K562 (cell line): ENCODE measurements around the gene ZMYND8. TPM values are rescaled to one million over a fixed set of nuclear protein-coding genes. Genes with fewer than 3 reads are reported as not detected.
"Not testable (repeated sequence)": the region's sequence is repeated elsewhere in the genome, so short reads cannot be mapped to it uniquely, and the experiment has no call there.

ENCODE experiments used
- ATAC-seq: fragments of 200-7000 bp; cut with Tn5 transposase; 3 replicates; pipeline ENCODE4 v1.9.1; 2020; ENCODE audit warnings: moderate library complexity
- BruUV-seq: library from RNA; stranded (reverse); fragments of 400-500 nt; replicated peaks from 2 replicates; lab custom pipeline; 2021; lab: Mats Ljungman, UMichigan
- CTCF ChIA-PET: fragments of 300-600 bp; formaldehyde crosslinking; extraction: SDS; loops from one replicate; lab custom pipeline; 2021; ENCODE audit warnings: low intra/inter-chr PET ratio; lab: Yijun Ruan, JAX
- POLR2A ChIA-PET: fragments of 300-600, 350-650 bp; sonication (Branson Sonifier 250); formaldehyde crosslinking; extraction: SDS; loops from one replicate; lab custom pipeline; 2021; ENCODE audit warnings: antibody characterized with exemption, inconsistent platforms; lab: Yijun Ruan, JAX
- DNase-seq, 4 experiments: peaks; one replicate each; pipeline versions ENCODE4 v3.0.0 to v3.0.0-alpha.2; 2011 to 2018; ENCODE audit warnings: low spot score in 3 of 4, mixed read lengths in 3 of 4; ENCODE audit errors: extremely low read depth in 1 of 4
- FAIRE-seq: peaks from 2 replicates; lab custom pipeline; 2011; peaks lifted over from hg19 to GRCh38; lab: Jason Lieb, UNC
- H2AFZ ChIP-seq: 2 replicates; pipeline ENCODE4 v1.6.0; 2011; ENCODE audit warnings: low read depth, low read length, control low read depth, inconsistent platforms
- H3K27ac ChIP-seq: fragments of 200-600 bp; 3 replicates; pipeline ENCODE4 v1.8.0; 2011; ENCODE audit warnings: low read depth, mild to moderate bottlenecking, control low read depth, inconsistent platforms, low read length, moderate library complexity, mixed read lengths; ENCODE audit errors: extremely low read depth
- H3K27me3 ChIP-seq, 2 experiments: fragments of 300-600 bp in 1 of 2; 2 replicates in 1 of 2; 3 replicates in 1 of 2; pipeline versions ENCODE4 v1.6.0 to v1.8.0; 2011; ENCODE audit warnings: inconsistent platforms in 2 of 2, low read length in 2 of 2, mild to moderate bottlenecking in 1 of 2, mixed read lengths in 1 of 2, moderate library complexity in 1 of 2; ENCODE audit not compliant: control insufficient read depth in 2 of 2, insufficient read depth in 2 of 2
- H3K36me3 ChIP-seq: fragments of 300-600 bp; 3 replicates; pipeline ENCODE4 v1.8.0; 2011; ENCODE audit warnings: mild to moderate bottlenecking, low read length, inconsistent platforms; ENCODE audit not compliant: control insufficient read depth, insufficient read depth
- H3K4me1 ChIP-seq, 2 experiments: fragments of 200-600 bp in 1 of 2; replicated peaks in 1 of 2; 2 replicates in 1 of 2; 3 replicates in 1 of 2; pipeline versions ENCODE4 v1.5.1 to v1.8.0; 2011; ENCODE audit warnings: inconsistent platforms in 2 of 2, low read length in 2 of 2, mild to moderate bottlenecking in 1 of 2, mixed read lengths in 1 of 2, moderate library complexity in 1 of 2; ENCODE audit not compliant: control insufficient read depth in 2 of 2, insufficient read depth in 2 of 2
- H3K4me2 ChIP-seq: 2 replicates; pipeline ENCODE4 v1.6.1; 2011; ENCODE audit warnings: low read length, control low read depth, inconsistent platforms, mixed read lengths; ENCODE audit not compliant: insufficient read depth
- H3K4me3 ChIP-seq: fragments of 200-600 bp; sonication (generic), shearing (Covaris generic); 2 replicates; pipeline ENCODE4 v1.5.1; 2016; ENCODE audit warnings: control low read depth, inconsistent platforms
- H3K79me2 ChIP-seq: fragments of 200-600 bp; 3 replicates; pipeline ENCODE4 v1.8.0; 2011; ENCODE audit warnings: low read length, inconsistent platforms; ENCODE audit not compliant: control insufficient read depth, insufficient read depth
- H3K9ac ChIP-seq, 2 experiments: 2 replicates each; pipeline versions ENCODE4 v1.6.0 to v1.6.1; 2011; ENCODE audit warnings: low read depth in 2 of 2, low read length in 2 of 2, control low read depth in 1 of 2, inconsistent platforms in 1 of 2, mild to moderate bottlenecking in 1 of 2, mixed read lengths in 1 of 2; ENCODE audit not compliant: insufficient read depth in 1 of 2
- H3K9me1 ChIP-seq: one replicate; pipeline ENCODE4 v1.6.0; 2011; ENCODE audit warnings: inconsistent platforms, mild to moderate bottlenecking, low read length, moderate library complexity; ENCODE audit not compliant: control insufficient read depth, insufficient read depth
- H3K9me3 ChIP-seq: replicated peaks from 2 replicates; pipeline ENCODE4 v1.5.1; 2011; ENCODE audit warnings: low read depth, low read length, inconsistent platforms; ENCODE audit not compliant: control insufficient read depth, insufficient read depth
- H4K20me1 ChIP-seq: replicated peaks from 2 replicates; pipeline ENCODE4 v1.6.1; 2011; ENCODE audit warnings: low read length, inconsistent platforms, mixed read lengths; ENCODE audit not compliant: control insufficient read depth, insufficient read depth
- ZBTB11 ChIP-seq, 3 experiments: fragments of 200-800 bp in 1 of 3; fragments of 250-450 bp in 1 of 3; fragments of 450-650 bp in 1 of 3; sonication (Bioruptor Pico) in 1 of 3; sonication (Bioruptor generic) in 1 of 3; formaldehyde crosslinking in 1 of 3; IDR thresholded peaks; 2 replicates each; pipeline versions ENCODE4 v1.6.1 to v1.8.0; 2016 to 2022; ENCODE audit warnings: mild to moderate bottlenecking in 2 of 3, missing genetic modification characterization in 2 of 3, missing compliant biosample characterization in 1 of 3, moderate library complexity in 1 of 3
- WGBS: fragments of 100-300 bp; shearing (Covaris generic); methylation state at CpG from one replicate; pipeline ENCODE4 v1.1.6; 2016; ENCODE audit warnings: low coverage, mixed read lengths; ENCODE audit not compliant: insufficient coverage; ENCODE audit errors: missing lambda C conversion rate; 5-methylcytosine and 5-hydroxymethylcytosine counted together
- in situ Hi-C: fragments of 300-500 bp; cut with MboI; formaldehyde crosslinking; loops from 4 replicates; pipeline ENCODE4 v1.15.0; 2018; ENCODE audit warnings: inconsistent platforms, mixed read lengths
- intact Hi-C: fragments of 100-400 bp; cut with micrococcal nuclease; formaldehyde crosslinking; loops from 2 replicates; pipeline ENCODE4 v1.14.2; 2022
- polyA plus RNA-seq, 8 experiments: library from polyadenylated mRNA; depleted of rRNA in 4 of 8; stranded (reverse) in 5 of 8; unstranded in 3 of 8; fragments of >200 nt; fragmentation: Nextera tagmentation in 2 of 8; fragmentation: Illumina TruSeq in 1 of 8; extraction: Ambion mirVana in 2 of 8; extraction: Trizol in 1 of 8; gene quantifications; 2 replicates each; pipeline versions ENCODE4 v1.2.1 to v1.2.3, GENCODE V29; 2011 to 2014; ENCODE audit warnings: inconsistent platforms in 1 of 8, missing spikeins in 1 of 8
- total RNA-seq, 7 experiments: library from RNA; depleted of rRNA in 6 of 7; stranded (reverse); fragments of >200 nt in 6 of 7; fragmentation: Illumina TruSeq in 2 of 7; extraction: Trizol in 2 of 7; gene quantifications; 2 replicates each; pipeline versions ENCODE4 v1.2.1 to v1.2.3, GENCODE V29; 2011 to 2021; ENCODE audit warnings: low replicate concordance in 1 of 7

ZMYND8 gene
- total and polyA plus RNA-seq, 9 of the 15 experiments (the other 6 are each of a cell fraction or from before 2014, with no cell fraction given) = 31.8 to 148 (median 71.9) TPM

GRCh38 chr20:47374121-47374520 is 17.6 kb upstream of the ZMYND8 start:
- in situ Hi-C loops, FAIRE-seq, H3K4me3 ChIP-seq, H4K20me1 ChIP-seq, H2AFZ ChIP-seq, H3K79me2 ChIP-seq, DNase-seq, BruUV-seq, CTCF ChIA-PET, H3K27ac ChIP-seq, H3K4me2 ChIP-seq, H3K36me3 ChIP-seq, H3K9me1 ChIP-seq, H3K9me3 ChIP-seq, ATAC-seq, H3K27me3 ChIP-seq, intact Hi-C loops: not testable (repeated sequence)
- Histone ChIP-seq H3K9ac (peak overlapping the region in 1 of 2 experiments; percentile 17; a peak in 1 of 4 replicates), H3K4me1 (peaks cover 18 to 32% of the 10 kb centered on the region in 2 experiments)
- POLR2A ChIA-PET = interaction anchor here (0.7 to 1.3 kb wide), 2 partner anchors 12 to 16 kb away, joined by 3 read pairs; no protein-coding TSS in a partner anchor
- WGBS = 90% methylated on average over 8 of the region's 8 CpGs
- TF ChIP-seq ZBTB11 (CRISPR knock-in tag; IDR thresholded peaks at IDR 0.05) = peak in 1 of 3 experiments; percentile 74; a peak in 2 of 6 replicates
